Measurements from ENCODE around the gene MBOAT1.

Gene MBOAT1

GRCh38 chr6:20137240-20137639 is 75.0 kb downstream of the MBOAT1 start:
- no peak for DNase-seq (ENCODE audit: low read depth)

GRCh38 chr6:20135677-20136268 is 76.5 kb downstream of the MBOAT1 start:
- DNase-seq (ENCODE audit: low read depth): no peak

- DNase-seq (ENCODE audit: low read depth): no peak
These were observed 77.7 kb downstream of the MBOAT1 start for GRCh38 chr6:20134613-20135012.

GRCh38 chr6:20129290-20130088 is 82.8 kb downstream of the MBOAT1 start:
- no peak for DNase-seq (ENCODE audit: low read depth)

- DNase-seq (ENCODE audit: low read depth): no peak
These were observed 84.3 kb downstream of the MBOAT1 start for GRCh38 chr6:20128018-20128417.

- DNase-seq (ENCODE audit: low read depth): peak; percentile 22
These were observed 85.2 kb downstream of the MBOAT1 start for GRCh38 chr6:20126789-20127653.

- no peak for DNase-seq (ENCODE audit: low read depth)
These were observed 86.0 kb downstream of the MBOAT1 start for GRCh38 chr6:20126102-20126752.

- DNase-seq (ENCODE audit: low read depth): no peak
These were observed 87.7 kb downstream of the MBOAT1 start for GRCh38 chr6:20124545-20124944.

GRCh38 chr6:20119485-20119884 is 92.8 kb downstream of the MBOAT1 start:
- DNase-seq (ENCODE audit: low read depth): no peak

GRCh38 chr6:20118892-20119291 is 93.4 kb downstream of the MBOAT1 start:
- no peak for DNase-seq (ENCODE audit: low read depth)

GRCh38 chr6:20117474-20117873 is 94.8 kb downstream of the MBOAT1 start:
- no peak for DNase-seq (ENCODE audit: low read depth)

GRCh38 chr6:20116792-20117191 is 95.5 kb downstream of the MBOAT1 start:
- DNase-seq (ENCODE audit: low read depth): no peak

- DNase-seq (ENCODE audit: low read depth): no peak
These were observed 96.9 kb downstream of the MBOAT1 start for GRCh38 chr6:20115246-20115980.

- no peak for DNase-seq (ENCODE audit: low read depth)
These were observed 98.5 kb downstream of the MBOAT1 start for GRCh38 chr6:20113649-20114224.

GRCh38 chr6:20112841-20113240 is 99.4 kb downstream of the MBOAT1 start:
- DNase-seq (ENCODE audit: low read depth): no peak

- no peak for DNase-seq (ENCODE audit: low read depth)
These were observed 100.0 kb downstream of the MBOAT1 start for GRCh38 chr6:20112241-20112640.

- no peak for DNase-seq (ENCODE audit: low read depth)
These were observed 101.8 kb downstream of the MBOAT1 start for GRCh38 chr6:20110478-20110877.

GRCh38 chr6:20109526-20109925 is 102.7 kb downstream of the MBOAT1 start:
- DNase-seq (ENCODE audit: low read depth): no peak

GRCh38 chr6:20105838-20106237 is 106.4 kb downstream of the MBOAT1 start:
- DNase-seq (ENCODE audit: low read depth): no peak

- DNase-seq (ENCODE audit: low read depth): no peak
These were observed 107.6 kb downstream of the MBOAT1 start for GRCh38 chr6:20104696-20105095.

GRCh38 chr6:20102397-20103073 is 109.7 kb downstream of the MBOAT1 start:
- DNase-seq (ENCODE audit: low read depth): no peak
